OCI-LY3 (cell line): ENCODE results near the gene POLD2.

Experiments
- EZH2phosphoT487 ChIP-seq: fragments of 200-600 bp; shearing (Covaris generic); IDR thresholded peaks from 2 replicates; pipeline ENCODE4 v1.6.1; 2018; ENCODE audit warnings: antibody characterized with exemption, mixed run types, low read depth
- TF ChIP-seq, protein P1 (sequence below): fragments of 200-600, 300-600 bp; sonication (generic); IDR thresholded peaks from 2 replicates; pipeline ENCODE4 v1.5.1; 2014; ENCODE audit warnings: antibody characterized with exemption, low read length, low read depth

DNA sequence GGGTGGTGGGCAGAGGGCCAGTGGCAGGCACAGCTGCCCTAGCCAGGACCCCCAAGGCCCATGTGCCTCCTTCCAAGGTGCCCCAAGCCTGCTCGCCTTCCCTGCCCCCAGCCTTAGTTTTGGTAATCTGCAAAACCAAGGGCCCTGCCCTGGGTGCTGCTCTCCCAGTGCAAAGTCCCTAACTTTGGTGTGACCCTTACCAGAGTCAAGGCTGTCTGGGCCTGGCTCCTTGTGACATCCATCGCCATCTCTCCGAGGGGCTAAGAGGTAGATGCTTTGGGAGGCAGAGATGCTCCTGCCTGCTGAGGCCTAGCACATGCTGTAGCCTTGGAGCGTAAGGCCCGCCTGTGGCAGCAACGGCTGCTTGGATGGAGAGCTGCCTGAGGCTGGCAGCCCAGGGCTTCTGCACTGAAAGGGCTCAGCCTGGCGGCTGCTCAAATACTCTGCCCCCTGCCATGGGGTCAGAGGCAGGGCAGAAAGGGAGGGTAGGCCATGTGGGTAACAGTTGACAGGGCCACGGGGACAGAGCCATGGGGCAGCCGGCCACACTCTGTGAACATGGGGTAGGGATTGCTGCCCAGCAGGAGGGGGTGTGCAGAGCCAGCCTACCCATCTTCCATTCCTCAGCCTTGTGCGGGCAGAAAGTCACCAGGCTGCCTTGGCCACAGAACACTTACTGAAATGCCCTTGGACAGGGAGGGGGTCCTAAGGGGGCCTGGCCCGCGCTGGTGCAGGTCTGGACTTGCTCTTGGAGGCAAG, 35.7 kb upstream of the POLD2 start:
- TF ChIP-seq, protein P1, sequence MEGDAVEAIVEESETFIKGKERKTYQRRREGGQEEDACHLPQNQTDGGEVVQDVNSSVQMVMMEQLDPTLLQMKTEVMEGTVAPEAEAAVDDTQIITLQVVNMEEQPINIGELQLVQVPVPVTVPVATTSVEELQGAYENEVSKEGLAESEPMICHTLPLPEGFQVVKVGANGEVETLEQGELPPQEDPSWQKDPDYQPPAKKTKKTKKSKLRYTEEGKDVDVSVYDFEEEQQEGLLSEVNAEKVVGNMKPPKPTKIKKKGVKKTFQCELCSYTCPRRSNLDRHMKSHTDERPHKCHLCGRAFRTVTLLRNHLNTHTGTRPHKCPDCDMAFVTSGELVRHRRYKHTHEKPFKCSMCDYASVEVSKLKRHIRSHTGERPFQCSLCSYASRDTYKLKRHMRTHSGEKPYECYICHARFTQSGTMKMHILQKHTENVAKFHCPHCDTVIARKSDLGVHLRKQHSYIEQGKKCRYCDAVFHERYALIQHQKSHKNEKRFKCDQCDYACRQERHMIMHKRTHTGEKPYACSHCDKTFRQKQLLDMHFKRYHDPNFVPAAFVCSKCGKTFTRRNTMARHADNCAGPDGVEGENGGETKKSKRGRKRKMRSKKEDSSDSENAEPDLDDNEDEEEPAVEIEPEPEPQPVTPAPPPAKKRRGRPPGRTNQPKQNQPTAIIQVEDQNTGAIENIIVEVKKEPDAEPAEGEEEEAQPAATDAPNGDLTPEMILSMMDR, result no peak
- TF ChIP-seq EZH2phosphoT487, result no peak
